Lung microvascular endothelial cell (primary cell): Measurements from ENCODE around the gene KNSTRN. TPM values are rescaled to one million over a fixed set of nuclear protein-coding genes. Genes with fewer than 3 reads are reported as not detected.

Source experiments
- DNase-seq, 2 donors: peaks; one replicate each; pipeline versions ENCODE4 v3.0.0 to v3.0.0-alpha.2; 2010; ENCODE audit warnings: low read depth in 2 of 2
- total RNA-seq: library from RNA; depleted of rRNA; stranded (reverse); fragments of >200 nt; gene quantifications from 2 replicates; pipeline ENCODE4 v1.2.1, GENCODE V29; 2014

The KNSTRN gene
- total RNA-seq, 1 donor from 2014 or later, result 10.9 TPM

DNA sequence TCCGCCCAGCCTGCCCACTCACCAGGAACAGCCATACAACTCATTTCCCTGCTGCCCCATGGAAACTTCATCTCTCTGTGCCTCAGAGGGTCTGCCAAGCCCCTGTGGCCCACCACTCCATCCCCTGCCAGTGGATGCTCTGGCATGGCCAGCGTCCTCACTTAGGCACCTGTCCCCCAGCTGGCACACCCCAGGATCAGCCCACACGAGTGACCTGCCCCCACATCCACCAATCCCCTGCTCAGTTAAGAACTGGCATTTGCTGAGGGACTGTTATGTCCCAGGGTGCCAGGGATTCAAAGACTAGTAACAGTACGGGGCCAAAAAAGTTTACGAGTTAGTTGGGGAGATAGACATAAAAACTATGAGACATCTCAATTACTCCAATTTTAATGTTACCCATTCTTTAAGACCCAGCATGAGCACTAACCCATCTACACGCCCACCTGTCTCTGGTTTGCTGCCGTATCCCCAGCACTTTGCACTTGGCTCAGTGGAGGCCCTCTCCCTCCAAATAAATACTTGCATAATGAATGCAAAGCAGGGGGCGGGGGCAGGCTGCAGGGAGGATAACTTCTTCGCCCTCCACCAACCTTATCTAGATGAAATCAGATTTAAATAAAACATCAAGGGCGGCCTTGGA is 46.7 kb downstream of the KNSTRN start:
- no peak for DNase-seq

GRCh38 chr15:40430271-40430805 is 47.8 kb downstream of the KNSTRN start:
- DNase-seq, result no peak

DNA sequence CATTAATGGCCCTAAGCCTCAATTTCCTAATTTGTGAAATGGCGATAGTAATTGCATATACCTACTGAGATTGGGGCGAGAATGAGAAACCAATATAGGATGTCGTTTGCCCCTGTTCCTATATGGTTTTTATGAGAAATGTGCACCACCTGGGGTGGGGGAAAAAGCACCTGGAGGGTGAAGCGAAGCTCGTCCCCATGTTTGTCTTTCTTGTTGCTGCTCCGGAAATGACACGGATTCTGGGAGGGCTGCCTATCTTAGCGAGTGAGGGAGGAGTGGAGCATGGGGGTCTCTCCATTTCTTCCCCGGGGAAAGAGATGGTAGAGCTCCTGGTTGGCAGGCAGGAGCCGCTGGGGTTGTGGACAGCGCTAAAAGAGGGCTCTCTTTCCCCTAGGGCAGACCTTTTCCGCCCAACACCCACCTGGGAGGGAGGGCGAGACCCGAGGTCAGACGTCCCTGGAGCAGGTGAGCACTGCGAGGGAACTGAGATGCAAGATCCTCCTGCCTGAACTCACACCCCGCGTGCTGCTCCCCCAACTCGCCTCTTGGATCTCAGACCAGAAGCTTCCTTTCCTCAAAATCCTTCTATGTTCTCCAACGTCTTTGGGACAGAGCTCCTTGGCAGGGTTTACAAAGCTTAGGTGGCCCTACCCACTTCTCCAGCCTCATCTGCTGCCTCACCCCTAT is 52.6 kb downstream of the KNSTRN start:
- no peak for DNase-seq

- no peak for DNase-seq
These were observed 53.2 kb downstream of the KNSTRN start for GRCh38 chr15:40435710-40436089.

GRCh38 chr15:40436116-40436891 is 53.8 kb downstream of the KNSTRN start:
- DNase-seq, result no peak

- DNase-seq, result no peak
These were observed 54.6 kb downstream of the KNSTRN start for GRCh38 chr15:40436892-40437751.

GRCh38 chr15:40437752-40438687 is 55.5 kb downstream of the KNSTRN start:
- DNase-seq, result no peak

GRCh38 chr15:40438712-40439111 is 56.2 kb downstream of the KNSTRN start:
- DNase-seq, result no peak

- DNase-seq, result no peak
These were observed 57.0 kb downstream of the KNSTRN start for GRCh38 chr15:40439461-40439959.

DNA sequence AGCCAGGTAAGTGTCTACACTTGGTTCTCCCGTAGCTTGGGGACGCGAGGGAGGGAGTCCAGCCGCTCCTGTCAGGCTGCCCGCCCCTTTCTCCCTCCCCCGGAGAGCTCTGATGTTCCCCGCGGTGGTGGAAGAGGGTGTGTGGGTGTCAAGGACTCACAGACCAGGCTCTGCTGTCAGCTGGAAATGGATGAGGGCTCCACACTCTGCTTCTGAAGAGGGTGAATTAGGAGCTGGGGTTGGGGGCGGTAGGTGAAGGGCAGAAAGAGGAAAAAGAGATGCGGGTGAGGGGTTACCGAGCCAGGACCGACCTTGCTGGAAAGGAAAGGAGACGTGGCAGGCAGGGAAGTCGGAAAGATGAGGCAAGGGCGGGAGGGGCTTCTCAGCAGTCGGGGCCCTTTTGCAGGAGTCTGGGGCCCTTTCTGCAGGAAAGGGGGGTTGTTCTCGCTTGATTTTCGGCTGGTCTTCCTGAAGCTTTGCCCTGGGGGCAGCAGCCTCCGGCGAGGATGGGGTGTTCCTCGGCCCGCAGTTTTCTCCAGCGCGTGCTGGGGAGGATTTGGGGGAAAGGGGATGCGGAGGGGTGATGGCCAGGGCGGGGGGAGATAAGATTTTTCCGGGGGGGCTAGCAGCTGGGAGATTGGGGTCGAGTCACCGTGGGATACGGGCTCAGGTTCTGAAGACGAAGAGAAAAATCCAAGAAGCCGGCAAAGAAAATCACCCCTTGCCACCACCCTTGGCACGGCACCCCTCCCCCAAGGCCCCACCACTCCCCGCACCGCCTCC is 57.6 kb downstream of the KNSTRN start:
- DNase-seq, result peak; percentile 16 to 20

GRCh38 chr15:40440743-40441564 is 58.4 kb downstream of the KNSTRN start, which contains the start of gene BAHD1:
Gene BAHD1 (plus strand): TSS chr15:40440953. CDS start chr15:40458465, 17,512 bp downstream.
- peak; percentile 95 to 97 for DNase-seq

DNA sequence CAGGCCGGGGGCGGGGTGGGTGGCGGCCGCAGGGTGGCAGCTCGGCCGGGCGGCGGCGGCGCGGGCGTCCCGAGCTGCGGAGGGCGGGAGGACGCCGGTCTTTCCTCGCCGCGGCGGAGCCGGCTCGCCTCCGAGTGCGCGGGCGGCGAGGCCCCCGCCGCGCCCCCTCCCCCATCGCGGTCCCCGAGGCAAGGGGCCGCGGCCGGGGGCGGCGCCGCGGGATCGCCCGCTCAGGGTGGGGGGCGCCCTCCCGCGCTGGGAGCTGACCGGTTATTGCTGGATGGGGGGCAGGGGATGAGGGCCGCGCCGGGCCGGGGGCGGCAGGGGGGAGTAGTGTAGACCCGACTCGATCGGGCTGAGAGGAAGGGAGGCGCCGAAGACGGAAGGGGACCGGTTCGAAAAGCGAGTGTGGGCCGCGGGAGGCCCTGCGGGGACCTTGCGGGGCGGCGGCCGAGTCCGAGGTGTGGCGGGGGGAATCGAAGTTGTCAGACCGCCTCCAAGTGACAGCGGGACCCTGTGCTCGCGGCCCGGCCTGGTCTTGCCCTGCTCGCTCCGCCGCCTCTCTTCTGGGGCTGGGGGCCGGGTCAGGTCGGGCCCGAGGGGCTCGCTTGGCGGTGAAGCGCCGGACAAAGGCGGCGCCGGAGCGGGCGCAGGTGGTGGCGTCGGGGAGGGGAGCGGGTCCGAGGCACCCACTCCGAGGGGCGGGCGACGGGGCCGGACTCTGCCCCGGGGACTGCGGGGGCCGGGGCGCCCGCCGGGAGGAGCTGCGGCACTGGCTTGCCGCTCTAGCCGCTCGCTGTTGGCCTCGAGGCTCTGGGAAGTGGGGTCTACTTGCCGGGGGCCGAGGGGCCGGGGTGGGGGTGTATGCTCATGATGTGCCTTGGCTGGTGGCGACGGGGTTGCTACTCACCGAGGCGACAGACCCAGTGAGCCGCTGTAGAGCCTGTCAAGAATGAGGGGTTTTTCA is 59.3 kb downstream of the KNSTRN start:
- peak; percentile 20 to 26 for DNase-seq

DNA sequence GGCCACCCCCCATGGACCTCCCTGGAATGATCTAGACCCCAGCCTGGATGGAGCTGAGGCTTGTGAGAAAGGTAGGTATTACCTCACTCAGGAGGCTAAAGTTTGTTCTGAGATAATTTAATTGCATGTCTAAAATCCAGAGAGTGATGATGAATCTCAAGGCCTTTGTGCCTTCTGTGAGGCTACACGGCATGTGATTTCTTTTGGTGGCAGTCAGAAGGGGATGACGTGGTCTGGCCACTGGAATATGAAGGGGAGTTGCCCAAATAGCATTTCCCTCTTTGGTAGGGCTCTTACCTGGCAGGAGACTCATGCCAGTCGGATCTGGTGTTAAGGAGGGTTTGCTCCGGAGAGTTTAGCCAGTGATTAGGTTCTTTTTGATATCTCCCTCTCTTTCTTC is 60.7 kb downstream of the KNSTRN start:
- no peak for DNase-seq

DNA sequence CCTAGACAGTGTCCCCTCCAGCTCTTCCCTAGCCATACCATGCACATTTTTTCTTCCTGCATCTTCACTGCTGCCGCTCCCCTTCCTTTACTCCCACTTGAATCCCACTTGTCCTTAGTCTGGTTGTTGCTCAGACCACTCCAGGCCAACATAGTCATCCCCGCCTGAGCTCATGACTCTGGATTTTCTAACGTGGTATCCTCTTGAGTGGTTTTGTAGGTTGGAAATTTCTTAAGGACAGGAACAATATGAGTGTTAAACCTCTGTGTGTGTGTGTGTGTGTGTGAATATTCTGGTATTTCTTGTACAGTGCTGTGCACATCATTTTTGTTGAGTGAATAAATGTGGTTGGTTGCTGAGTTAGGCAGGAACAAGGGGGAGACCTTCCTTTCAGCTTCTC is 61.3 kb downstream of the KNSTRN start:
- no peak for DNase-seq
